Ishikawa (cell line): ENCODE results near the gene OR5H1.

Source experiments
- CEBPB ChIP-seq: IDR thresholded peaks from 2 replicates; pipeline ENCODE4 v1.6.1; 2012
- CREB1 ChIP-seq: IDR thresholded peaks from 2 replicates; pipeline ENCODE4 v1.6.1; 2012; ENCODE audit warnings: low read depth
- EGR1 ChIP-seq: IDR thresholded peaks from 2 replicates; pipeline ENCODE4 v1.6.1; 2012
- EP300 ChIP-seq: IDR thresholded peaks from 2 replicates; pipeline ENCODE4 v1.6.1; 2012; ENCODE audit warnings: borderline replicate concordance
- FOXM1 ChIP-seq: IDR thresholded peaks from 2 replicates; pipeline ENCODE4 v1.6.1; 2012; ENCODE audit warnings: low read depth, borderline replicate concordance
- NFIC ChIP-seq: IDR thresholded peaks from 2 replicates; pipeline ENCODE4 v1.6.1; 2012
- RAD21 ChIP-seq: IDR thresholded peaks from 2 replicates; pipeline ENCODE4 v1.6.1; 2012; ENCODE audit warnings: low read depth
- TAF1 ChIP-seq: IDR thresholded peaks from 2 replicates; pipeline ENCODE4 v1.6.1; 2012; ENCODE audit warnings: low read depth, mild to moderate bottlenecking
- TCF12 ChIP-seq: IDR thresholded peaks from 2 replicates; pipeline ENCODE4 v1.6.1; 2012; ENCODE audit warnings: low read depth
- TEAD4 ChIP-seq: IDR thresholded peaks from 2 replicates; pipeline ENCODE4 v1.6.1; 2012
- YY1 ChIP-seq: IDR thresholded peaks from 2 replicates; pipeline ENCODE4 v1.6.1; 2012; ENCODE audit warnings: low read depth
- ZBTB7A ChIP-seq: IDR thresholded peaks from 2 replicates; pipeline ENCODE4 v1.6.1; 2012; ENCODE audit warnings: low read depth
- TF ChIP-seq, protein P1 (sequence below): IDR thresholded peaks from 2 replicates; pipeline ENCODE4 v1.6.1; 2012
- TF ChIP-seq, protein P2 (sequence below): IDR thresholded peaks from 2 replicates; pipeline ENCODE4 v1.6.1; 2012
- TF ChIP-seq, protein P3 (sequence below): IDR thresholded peaks from 2 replicates; pipeline ENCODE4 v1.6.1; 2012; ENCODE audit warnings: low read depth, mild to moderate bottlenecking

OR5H1 gene

DNA sequence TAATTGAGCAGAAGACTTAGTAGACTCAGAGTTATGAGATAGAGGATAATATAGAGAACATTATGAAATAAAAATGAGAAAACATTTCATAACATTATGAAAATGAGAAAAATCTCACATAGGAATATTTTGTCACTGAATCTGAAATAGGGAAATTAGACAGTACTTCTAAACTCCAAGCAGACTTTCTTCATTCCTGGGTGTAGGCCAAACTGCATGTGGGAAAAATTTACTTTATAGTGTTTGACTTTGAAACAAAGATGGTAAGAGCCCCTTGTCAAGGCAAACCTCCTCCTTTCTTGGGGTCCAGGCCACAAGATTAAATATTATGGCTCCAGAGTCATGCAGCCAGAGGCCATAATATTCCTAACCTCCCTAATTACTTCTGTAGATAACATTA lies 10.0 kb downstream of the OR5H1 start:
- TF ChIP-seq YY1 (no peak), EP300 (no peak), EGR1 (no peak), ZBTB7A (no peak), TCF12 (no peak), TEAD4 (no peak), CREB1 (no peak)
- TF ChIP-seq, protein P1, sequence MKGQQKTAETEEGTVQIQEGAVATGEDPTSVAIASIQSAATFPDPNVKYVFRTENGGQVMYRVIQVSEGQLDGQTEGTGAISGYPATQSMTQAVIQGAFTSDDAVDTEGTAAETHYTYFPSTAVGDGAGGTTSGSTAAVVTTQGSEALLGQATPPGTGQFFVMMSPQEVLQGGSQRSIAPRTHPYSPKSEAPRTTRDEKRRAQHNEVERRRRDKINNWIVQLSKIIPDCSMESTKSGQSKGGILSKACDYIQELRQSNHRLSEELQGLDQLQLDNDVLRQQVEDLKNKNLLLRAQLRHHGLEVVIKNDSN, result no peak
- TF ChIP-seq, protein P2, sequence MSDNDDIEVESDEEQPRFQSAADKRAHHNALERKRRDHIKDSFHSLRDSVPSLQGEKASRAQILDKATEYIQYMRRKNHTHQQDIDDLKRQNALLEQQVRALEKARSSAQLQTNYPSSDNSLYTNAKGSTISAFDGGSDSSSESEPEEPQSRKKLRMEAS, result no peak

DNA sequence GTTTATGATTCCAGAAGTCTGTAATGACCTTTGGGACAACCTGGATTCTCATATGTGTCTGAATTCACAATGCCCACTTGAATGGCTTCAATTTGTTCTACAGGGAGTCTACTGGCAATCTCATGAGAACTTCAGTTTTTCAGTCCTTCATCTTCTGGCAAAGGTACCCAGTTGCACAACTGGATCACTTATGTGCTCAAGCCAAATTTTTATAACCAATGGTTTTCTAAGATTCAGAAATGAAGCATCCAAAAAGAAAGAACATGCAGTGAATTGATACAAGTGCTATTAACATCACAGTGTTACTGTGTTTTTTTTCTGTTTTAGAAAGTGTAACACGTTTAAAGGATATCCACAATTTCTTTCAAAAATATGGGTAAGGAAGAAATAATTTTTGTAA lies 16.7 kb downstream of the OR5H1 start, which contains the start of gene OR5H14:
Gene OR5H14, plus strand, starts transcription at position 301 of the 400 bp plus-strand sequence. CDS start 1,907 bp downstream, outside the sequence.
- TF ChIP-seq CEBPB (no peak), TEAD4 (no peak), CREB1 (no peak), RAD21 (no peak), YY1 (no peak), TCF12 (no peak), NFIC (no peak), FOXM1 (no peak), EP300 (no peak)
- TF ChIP-seq, protein P1, result no peak
- TF ChIP-seq, protein P3, sequence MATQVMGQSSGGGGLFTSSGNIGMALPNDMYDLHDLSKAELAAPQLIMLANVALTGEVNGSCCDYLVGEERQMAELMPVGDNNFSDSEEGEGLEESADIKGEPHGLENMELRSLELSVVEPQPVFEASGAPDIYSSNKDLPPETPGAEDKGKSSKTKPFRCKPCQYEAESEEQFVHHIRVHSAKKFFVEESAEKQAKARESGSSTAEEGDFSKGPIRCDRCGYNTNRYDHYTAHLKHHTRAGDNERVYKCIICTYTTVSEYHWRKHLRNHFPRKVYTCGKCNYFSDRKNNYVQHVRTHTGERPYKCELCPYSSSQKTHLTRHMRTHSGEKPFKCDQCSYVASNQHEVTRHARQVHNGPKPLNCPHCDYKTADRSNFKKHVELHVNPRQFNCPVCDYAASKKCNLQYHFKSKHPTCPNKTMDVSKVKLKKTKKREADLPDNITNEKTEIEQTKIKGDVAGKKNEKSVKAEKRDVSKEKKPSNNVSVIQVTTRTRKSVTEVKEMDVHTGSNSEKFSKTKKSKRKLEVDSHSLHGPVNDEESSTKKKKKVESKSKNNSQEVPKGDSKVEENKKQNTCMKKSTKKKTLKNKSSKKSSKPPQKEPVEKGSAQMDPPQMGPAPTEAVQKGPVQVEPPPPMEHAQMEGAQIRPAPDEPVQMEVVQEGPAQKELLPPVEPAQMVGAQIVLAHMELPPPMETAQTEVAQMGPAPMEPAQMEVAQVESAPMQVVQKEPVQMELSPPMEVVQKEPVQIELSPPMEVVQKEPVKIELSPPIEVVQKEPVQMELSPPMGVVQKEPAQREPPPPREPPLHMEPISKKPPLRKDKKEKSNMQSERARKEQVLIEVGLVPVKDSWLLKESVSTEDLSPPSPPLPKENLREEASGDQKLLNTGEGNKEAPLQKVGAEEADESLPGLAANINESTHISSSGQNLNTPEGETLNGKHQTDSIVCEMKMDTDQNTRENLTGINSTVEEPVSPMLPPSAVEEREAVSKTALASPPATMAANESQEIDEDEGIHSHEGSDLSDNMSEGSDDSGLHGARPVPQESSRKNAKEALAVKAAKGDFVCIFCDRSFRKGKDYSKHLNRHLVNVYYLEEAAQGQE, result no peak

DNA sequence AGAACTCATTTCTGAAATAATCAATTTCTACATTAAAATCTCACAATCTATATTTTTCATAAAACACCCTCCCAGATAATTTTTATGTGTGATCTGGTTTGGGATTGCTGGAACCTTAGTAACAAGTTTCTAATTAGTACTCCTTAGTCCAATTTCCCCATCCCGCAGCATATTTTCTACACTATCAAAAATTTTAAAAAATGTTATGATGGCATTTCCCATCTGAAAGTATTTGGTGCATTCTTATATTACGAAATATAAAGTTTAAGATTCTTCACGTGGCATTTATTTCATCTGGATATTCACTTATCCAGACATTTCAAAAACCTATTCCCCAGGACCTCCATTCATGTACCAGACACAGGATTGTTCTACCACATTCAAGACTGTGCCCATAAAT lies 18.2 kb downstream of the OR5H1 start:
- TF ChIP-seq TCF12 (no peak), YY1 (no peak), RAD21 (no peak), CEBPB (no peak), CREB1 (no peak), FOXM1 (no peak), TAF1 (no peak), ZBTB7A (no peak), EGR1 (no peak), EP300 (no peak), NFIC (no peak), TEAD4 (no peak)
- TF ChIP-seq, protein P1, result no peak
- TF ChIP-seq, protein P2, result no peak
- TF ChIP-seq, protein P3, result no peak

DNA sequence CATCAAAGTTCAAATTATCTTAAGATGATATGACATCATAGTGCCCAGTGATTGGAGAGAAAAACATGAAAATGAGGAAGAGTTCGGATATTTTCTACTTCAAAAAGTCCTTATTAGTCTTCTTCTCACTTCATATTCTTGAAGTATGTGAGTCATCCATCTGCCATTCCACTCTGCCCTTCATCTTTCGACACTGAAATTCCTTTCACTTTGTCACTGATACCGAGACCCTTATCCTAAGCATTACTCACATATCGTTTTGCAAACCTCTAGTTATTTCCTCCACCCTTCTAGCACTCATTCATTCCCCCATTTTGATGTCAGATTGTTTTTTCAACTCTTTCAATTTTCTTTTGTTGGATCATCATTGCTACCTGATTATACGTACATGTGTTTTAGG lies 20.7 kb downstream of the OR5H1 start:
- TF ChIP-seq, protein P1, result no peak
- TF ChIP-seq TEAD4 (no peak), FOXM1 (no peak), NFIC (no peak), CREB1 (no peak), EP300 (no peak)
- TF ChIP-seq, protein P2, result no peak

DNA sequence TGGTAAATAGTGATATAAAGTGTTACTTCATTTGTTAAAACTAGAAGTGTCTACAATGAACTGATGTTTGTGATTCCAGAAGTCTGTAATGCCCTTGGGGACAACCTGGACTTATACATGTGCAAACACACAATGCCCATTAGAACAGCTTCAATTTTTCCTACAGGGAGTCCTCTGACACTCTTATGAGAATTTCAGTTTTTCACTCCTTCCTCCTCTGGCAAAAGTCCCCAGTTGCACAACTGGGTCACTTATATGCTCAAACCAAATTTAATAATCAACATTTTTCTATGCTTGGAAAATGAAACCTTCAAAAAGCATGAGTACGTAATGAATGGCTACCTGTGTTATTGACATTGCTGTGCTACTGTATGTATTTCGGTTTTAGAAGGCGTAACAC lies 35.9 kb downstream of the OR5H1 start, which contains the start of gene OR5H15:
Gene OR5H15, plus strand, starts transcription at position 301 of the 400 bp plus-strand sequence. CDS start 2,004 bp downstream, outside the sequence.
- no peak for TF ChIP-seq EP300
- no peak for TF ChIP-seq FOXM1
- TF ChIP-seq CREB1, result no peak
- TF ChIP-seq, protein P1, result no peak
- TF ChIP-seq RAD21, result no peak
- TF ChIP-seq CEBPB, result no peak
- TF ChIP-seq TCF12, result no peak
- no peak for TF ChIP-seq ZBTB7A
- TF ChIP-seq TAF1, result no peak
- no peak for TF ChIP-seq YY1
- TF ChIP-seq, protein P3, result no peak
- TF ChIP-seq, protein P2, result no peak
- no peak for TF ChIP-seq NFIC
- TF ChIP-seq EGR1, result no peak
- TF ChIP-seq TEAD4, result no peak
